ENCODE results near the gene ROBO1. TPM values are rescaled to one million over a fixed set of nuclear protein-coding genes. Genes with fewer than 3 reads are reported as not detected.

Gene ROBO1
- total and polyA plus RNA-seq, 2 donors (not counting 3 experiments of a cell fraction or from before 2014, with no cell fraction given), result 5.9 to 14.2 TPM

DNA sequence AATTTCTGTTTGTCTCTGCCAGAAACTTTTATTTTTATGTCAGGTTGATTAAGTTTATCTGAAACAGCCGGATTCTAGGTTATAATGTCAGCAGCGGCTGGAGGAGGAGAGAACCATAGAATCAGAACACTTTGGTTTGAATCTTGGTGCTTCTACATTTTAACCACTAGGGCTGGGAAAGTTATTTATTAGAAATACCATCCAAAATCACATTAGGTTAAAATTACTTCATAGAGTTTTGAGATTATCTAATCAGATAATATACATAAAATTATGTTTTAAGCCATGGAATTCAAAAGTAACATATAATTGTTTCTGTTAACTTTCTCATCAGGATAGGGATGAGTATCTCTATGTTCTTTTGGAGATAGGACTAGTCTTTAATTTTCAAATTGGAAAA is 502.9 kb downstream of the ROBO1 start:
- Histone ChIP-seq H3K9me3 (replicated peaks; ENCODE audit: control insufficient read depth, insufficient read depth, low read length) (no peaks in the 10 kb centered on the region), H2AFZ (ENCODE audit: low read depth, low read length) (no peak overlapping the region), H4K20me1 (replicated peaks; ENCODE audit: control insufficient read depth, extremely low read depth, insufficient read depth, low read length) (no peaks in the 10 kb centered on the region), H3K9ac (replicated peaks; ENCODE audit: extremely low read depth, insufficient read depth, low read length) (no peak overlapping the region), H3K27ac (ENCODE audit: insufficient read depth, low read depth, low read length) (no peak overlapping the region), H3K4me3 (replicated peaks in 1 of 3; ENCODE audit: insufficient read depth in 1 of 3, low read depth in 1 of 3, low read length in 3 of 3) (no peak overlapping the region), H3K36me3 (ENCODE audit: control insufficient read depth in 2 of 2, extremely low read depth in 1 of 2, insufficient read depth in 2 of 2, low read length in 2 of 2) (no peaks in the 10 kb centered on the region), H3K79me2 (ENCODE audit: control insufficient read depth, insufficient read depth, low read length) (no peaks in the 10 kb centered on the region), H3K4me2 (ENCODE audit: insufficient read depth, low read length) (no peak overlapping the region), H3K9me1 (replicated peaks; ENCODE audit: control insufficient read depth, extremely low read depth, insufficient read depth, low read length) (no peaks in the 10 kb centered on the region), H3K4me1 (ENCODE audit: control insufficient read depth, extremely low read depth, insufficient read depth, low read length) (peaks cover 9% of the 10 kb centered on the region), H3K27me3 (ENCODE audit: control insufficient read depth in 2 of 2, insufficient read depth in 2 of 2, low read length in 2 of 2) (no peaks in the 10 kb centered on the region)
- dilution Hi-C loops (cut with MboI; ENCODE audit: extremely low pct_ligation_motif_present, low sequenced_read_pairs) (no loop called here), intact Hi-C loops (cut with micrococcal nuclease) (no loop called here)
- CTCF ChIA-PET, result interaction anchor here (0.9 to 1.0 kb wide), 2 partner anchors 9 to 18 kb away, joined by 3 read pairs; no protein-coding TSS in a partner anchor
- BruUV-seq (replicated peaks), result no TSS peak
- FAIRE-seq (no peak), DNase-seq (ENCODE audit: low read depth, low spot score) (no peak)
- POLR2A ChIA-PET, result no interaction called here
- no peak for TF ChIP-seq POLR2A (IDR thresholded peaks at IDR 0.05; ENCODE audit: low read depth, low read length)
- no peak for TF ChIP-seq POLR2AphosphoS5 (IDR thresholded peaks at IDR 0.05; ENCODE audit: insufficient read depth, low read depth, low read length)
- no peak for TF ChIP-seq EZH2 (IDR thresholded peaks at IDR 0.05; ENCODE audit: borderline replicate concordance, low read depth, low read length, severe bottlenecking)
- TF ChIP-seq FOS (IDR thresholded peaks at IDR 0.05; ENCODE audit: borderline replicate concordance, insufficient read depth, low read length), result no peak
- no peak for TF ChIP-seq JUN (IDR thresholded peaks at IDR 0.05; ENCODE audit: borderline replicate concordance, insufficient read depth, insufficient read length, low read depth)
- TF ChIP-seq, protein P1, sequence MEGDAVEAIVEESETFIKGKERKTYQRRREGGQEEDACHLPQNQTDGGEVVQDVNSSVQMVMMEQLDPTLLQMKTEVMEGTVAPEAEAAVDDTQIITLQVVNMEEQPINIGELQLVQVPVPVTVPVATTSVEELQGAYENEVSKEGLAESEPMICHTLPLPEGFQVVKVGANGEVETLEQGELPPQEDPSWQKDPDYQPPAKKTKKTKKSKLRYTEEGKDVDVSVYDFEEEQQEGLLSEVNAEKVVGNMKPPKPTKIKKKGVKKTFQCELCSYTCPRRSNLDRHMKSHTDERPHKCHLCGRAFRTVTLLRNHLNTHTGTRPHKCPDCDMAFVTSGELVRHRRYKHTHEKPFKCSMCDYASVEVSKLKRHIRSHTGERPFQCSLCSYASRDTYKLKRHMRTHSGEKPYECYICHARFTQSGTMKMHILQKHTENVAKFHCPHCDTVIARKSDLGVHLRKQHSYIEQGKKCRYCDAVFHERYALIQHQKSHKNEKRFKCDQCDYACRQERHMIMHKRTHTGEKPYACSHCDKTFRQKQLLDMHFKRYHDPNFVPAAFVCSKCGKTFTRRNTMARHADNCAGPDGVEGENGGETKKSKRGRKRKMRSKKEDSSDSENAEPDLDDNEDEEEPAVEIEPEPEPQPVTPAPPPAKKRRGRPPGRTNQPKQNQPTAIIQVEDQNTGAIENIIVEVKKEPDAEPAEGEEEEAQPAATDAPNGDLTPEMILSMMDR (IDR thresholded peaks at IDR 0.05; ENCODE audit: extremely low read depth in 1 of 2, insufficient read depth in 1 of 2, low read depth in 1 of 2, low read length in 2 of 2), result no peak
- TF ChIP-seq GATA2 (IDR thresholded peaks at IDR 0.05; ENCODE audit: insufficient read depth, insufficient read length, low read depth, low read length), result no peak
- TF ChIP-seq MYC (IDR thresholded peaks at IDR 0.05; ENCODE audit: low read depth, low read length), result no peak
- TF ChIP-seq, protein P2, sequence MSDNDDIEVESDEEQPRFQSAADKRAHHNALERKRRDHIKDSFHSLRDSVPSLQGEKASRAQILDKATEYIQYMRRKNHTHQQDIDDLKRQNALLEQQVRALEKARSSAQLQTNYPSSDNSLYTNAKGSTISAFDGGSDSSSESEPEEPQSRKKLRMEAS (IDR thresholded peaks at IDR 0.05; ENCODE audit: insufficient read depth, insufficient read length), result no peak

Measured in endothelial cell of umbilical vein (primary cell).